Transverse colon (tissue), 3 donors: ENCODE data around the gene STK17B.

ENCODE experiments used
- EP300 ChIP-seq: sonication (generic); formaldehyde crosslinking; IDR thresholded peaks from one replicate; pipeline ENCODE4 v1.6.1; 2017; ENCODE audit warnings: antibody characterized with exemption, low read depth
- POLR2A ChIP-seq: fragments of 450-650 bp; IDR thresholded peaks from one replicate; pipeline ENCODE4 v1.6.1; 2016; ENCODE audit warnings: antibody characterized with exemption, mild to moderate bottlenecking, moderate library complexity
- TF ChIP-seq, protein P1 (sequence below), 5 experiments: fragments of 200-600 bp in 3 of 5; fragments of 450-650 bp in 2 of 5; sonication (generic) in 3 of 5; IDR thresholded peaks; 1 replicate in 2 of 5; 2 replicates in 3 of 5; pipeline ENCODE4 v1.5.1; 2016 to 2017; ENCODE audit warnings: antibody characterized with exemption in 5 of 5, inconsistent platforms in 3 of 5, mild to moderate bottlenecking in 2 of 5, moderate library complexity in 1 of 5

DNA sequence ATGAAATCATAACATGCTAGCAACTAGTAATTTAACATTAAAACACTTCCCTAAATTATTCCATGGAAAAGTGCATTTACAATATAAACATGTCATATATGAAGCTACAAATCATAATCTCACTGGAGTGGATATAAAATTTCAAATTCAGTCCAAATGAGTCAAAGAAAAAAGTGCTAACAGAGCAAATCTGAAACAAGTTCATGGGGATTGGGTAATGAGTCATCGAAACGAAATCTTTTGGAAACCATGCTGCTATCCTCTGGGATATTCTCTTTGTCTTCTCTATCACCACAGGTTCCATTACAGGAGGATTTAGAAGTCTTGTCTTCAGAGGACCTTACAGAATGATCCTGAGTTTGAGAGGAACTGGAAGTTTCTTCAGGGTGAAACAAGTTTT is 34.1 kb downstream of the STK17B start:
- TF ChIP-seq, protein P1, sequence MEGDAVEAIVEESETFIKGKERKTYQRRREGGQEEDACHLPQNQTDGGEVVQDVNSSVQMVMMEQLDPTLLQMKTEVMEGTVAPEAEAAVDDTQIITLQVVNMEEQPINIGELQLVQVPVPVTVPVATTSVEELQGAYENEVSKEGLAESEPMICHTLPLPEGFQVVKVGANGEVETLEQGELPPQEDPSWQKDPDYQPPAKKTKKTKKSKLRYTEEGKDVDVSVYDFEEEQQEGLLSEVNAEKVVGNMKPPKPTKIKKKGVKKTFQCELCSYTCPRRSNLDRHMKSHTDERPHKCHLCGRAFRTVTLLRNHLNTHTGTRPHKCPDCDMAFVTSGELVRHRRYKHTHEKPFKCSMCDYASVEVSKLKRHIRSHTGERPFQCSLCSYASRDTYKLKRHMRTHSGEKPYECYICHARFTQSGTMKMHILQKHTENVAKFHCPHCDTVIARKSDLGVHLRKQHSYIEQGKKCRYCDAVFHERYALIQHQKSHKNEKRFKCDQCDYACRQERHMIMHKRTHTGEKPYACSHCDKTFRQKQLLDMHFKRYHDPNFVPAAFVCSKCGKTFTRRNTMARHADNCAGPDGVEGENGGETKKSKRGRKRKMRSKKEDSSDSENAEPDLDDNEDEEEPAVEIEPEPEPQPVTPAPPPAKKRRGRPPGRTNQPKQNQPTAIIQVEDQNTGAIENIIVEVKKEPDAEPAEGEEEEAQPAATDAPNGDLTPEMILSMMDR (IDR thresholded peaks at IDR 0.05): no peak
- no peak for TF ChIP-seq POLR2A
- no peak for TF ChIP-seq EP300
